ENCODE data around the gene NUDT6.
"Not testable (repeated sequence)": the region's sequence is repeated elsewhere in the genome, so short reads cannot be mapped to it uniquely, and the experiment has no call there.

Gene NUDT6

GRCh38 chr4:122875949-122876348 is 46.4 kb downstream of the NUDT6 start:
- Histone ChIP-seq H3K36me3 (peaks cover 0 to 21% (median 6%) of the 10 kb centered on the region in 3 donors), H3K4me1 (peaks cover 0 to 31% (median 6%) of the 10 kb centered on the region in 4 donors), H3K27ac (no peak overlapping the region), H3K9me3 (no peaks in the 10 kb centered on the region), H3K4me3 (no peak overlapping the region), H3K27me3 (no peaks in the 10 kb centered on the region)
- TF ChIP-seq CTCF (IDR thresholded peaks at IDR 0.05): no peak
- no peak for DNase-seq
- intact Hi-C loops (cut with DNase I; ENCODE audit: low total_unique reads): no loop called here

GRCh38 chr4:122873821-122874593 is 48.4 kb downstream of the NUDT6 start:
- intact Hi-C loops (cut with DNase I; ENCODE audit: low total_unique reads): no loop called here
- no peak for DNase-seq
- TF ChIP-seq CTCF (IDR thresholded peaks at IDR 0.05): no peak

GRCh38 chr4:122873146-122873545 is 49.3 kb downstream of the NUDT6 start:
- H3K4me3 ChIP-seq: no peak overlapping the region
- H3K27me3 ChIP-seq: no peaks in the 10 kb centered on the region
- no peak for TF ChIP-seq CTCF (IDR thresholded peaks at IDR 0.05)
- H3K4me1 ChIP-seq: peaks cover 0 to 31% (median 6%) of the 10 kb centered on the region in 4 donors
- DNase-seq: no peak
- no peaks in the 10 kb centered on the region for H3K9me3 ChIP-seq
- H3K36me3 ChIP-seq: peaks cover 0 to 13% (median 0%) of the 10 kb centered on the region in 3 donors
- no peak overlapping the region for H3K27ac ChIP-seq
- intact Hi-C loops (cut with DNase I; ENCODE audit: low total_unique reads): no loop called here

More at GRCh38 chr4:122873821-122874593, 48.4 kb downstream of the NUDT6 start:
- H3K27me3 ChIP-seq: no peaks in the 10 kb centered on the region
- peaks cover 0 to 31% (median 6%) of the 10 kb centered on the region in 4 donors for H3K4me1 ChIP-seq
- H3K9me3 ChIP-seq: no peaks in the 10 kb centered on the region
- no peak overlapping the region for H3K4me3 ChIP-seq
- peak overlapping the region in 1 of 2 donors; percentile 27 for H3K27ac ChIP-seq
- peaks cover 0 to 14% (median 0%) of the 10 kb centered on the region in 3 donors for H3K36me3 ChIP-seq

- H3K27me3 ChIP-seq; H3K27ac ChIP-seq; DNase-seq; H3K36me3 ChIP-seq; intact Hi-C loops (cut with DNase I; ENCODE audit: low total_unique reads); H3K4me3 ChIP-seq; H3K9me3 ChIP-seq: not testable (repeated sequence)
- peaks cover 0 to 21% (median 4%) of the 10 kb centered on the region in 4 donors for H3K4me1 ChIP-seq
Measured at GRCh38 chr4:122868235-122868634, 54.2 kb downstream of the NUDT6 start.

GRCh38 chr4:122865425-122865824 is 57.0 kb downstream of the NUDT6 start:
- no peaks in the 10 kb centered on the region for H3K9me3 ChIP-seq
- no peaks in the 10 kb centered on the region for H3K27me3 ChIP-seq
- intact Hi-C loops (cut with DNase I; ENCODE audit: low total_unique reads): no loop called here
- peaks cover 0 to 35% (median 10%) of the 10 kb centered on the region in 4 donors for H3K4me1 ChIP-seq
- DNase-seq: no peak
- no peaks in the 10 kb centered on the region for H3K36me3 ChIP-seq
- no peak for TF ChIP-seq CTCF (IDR thresholded peaks at IDR 0.05)
- no peak overlapping the region for H3K4me3 ChIP-seq
- no peak overlapping the region for H3K27ac ChIP-seq

GRCh38 chr4:122863639-122864038 is 58.8 kb downstream of the NUDT6 start:
- no peaks in the 10 kb centered on the region for H3K27me3 ChIP-seq
- H3K4me1 ChIP-seq: peaks cover 0 to 48% (median 11%) of the 10 kb centered on the region in 4 donors
- no peaks in the 10 kb centered on the region for H3K36me3 ChIP-seq
- TF ChIP-seq CTCF (IDR thresholded peaks at IDR 0.05): no peak
- H3K9me3 ChIP-seq: no peaks in the 10 kb centered on the region
- DNase-seq: no peak
- H3K4me3 ChIP-seq: no peak overlapping the region
- no peak overlapping the region for H3K27ac ChIP-seq
- intact Hi-C loops (cut with DNase I; ENCODE audit: low total_unique reads): no loop called here
